ENCODE results near the gene UNC119B.

UNC119B gene

DNA sequence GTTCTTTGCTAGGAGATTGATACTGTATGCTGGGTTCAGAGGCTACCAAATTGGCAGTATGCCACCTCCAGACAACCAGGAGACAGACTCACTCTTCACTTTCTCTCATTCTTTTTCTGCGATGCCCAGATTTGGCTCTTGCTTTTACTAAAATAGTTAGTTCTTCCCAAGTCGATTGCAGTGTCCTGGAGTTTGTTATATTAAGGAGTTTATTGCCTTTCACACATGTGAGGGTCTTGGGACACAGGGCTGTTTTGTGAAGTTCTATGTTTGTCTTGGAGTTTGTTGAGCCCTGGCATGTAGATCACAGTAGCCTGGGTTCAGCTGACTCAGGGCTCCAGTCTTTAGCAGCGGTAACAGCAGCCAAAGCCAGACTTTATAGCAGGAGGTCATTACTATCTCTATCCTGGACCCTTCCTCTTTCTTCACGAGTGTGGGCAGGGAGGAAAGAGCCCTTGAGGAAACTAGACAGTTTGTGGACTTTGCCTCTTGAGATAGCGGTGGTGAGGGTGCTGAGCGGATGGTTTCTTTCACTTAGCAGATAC lies 21.7 kb upstream of the UNC119B start:
- peak; percentile 48 for DNase-seq (ENCODE audit: low read depth)

DNA sequence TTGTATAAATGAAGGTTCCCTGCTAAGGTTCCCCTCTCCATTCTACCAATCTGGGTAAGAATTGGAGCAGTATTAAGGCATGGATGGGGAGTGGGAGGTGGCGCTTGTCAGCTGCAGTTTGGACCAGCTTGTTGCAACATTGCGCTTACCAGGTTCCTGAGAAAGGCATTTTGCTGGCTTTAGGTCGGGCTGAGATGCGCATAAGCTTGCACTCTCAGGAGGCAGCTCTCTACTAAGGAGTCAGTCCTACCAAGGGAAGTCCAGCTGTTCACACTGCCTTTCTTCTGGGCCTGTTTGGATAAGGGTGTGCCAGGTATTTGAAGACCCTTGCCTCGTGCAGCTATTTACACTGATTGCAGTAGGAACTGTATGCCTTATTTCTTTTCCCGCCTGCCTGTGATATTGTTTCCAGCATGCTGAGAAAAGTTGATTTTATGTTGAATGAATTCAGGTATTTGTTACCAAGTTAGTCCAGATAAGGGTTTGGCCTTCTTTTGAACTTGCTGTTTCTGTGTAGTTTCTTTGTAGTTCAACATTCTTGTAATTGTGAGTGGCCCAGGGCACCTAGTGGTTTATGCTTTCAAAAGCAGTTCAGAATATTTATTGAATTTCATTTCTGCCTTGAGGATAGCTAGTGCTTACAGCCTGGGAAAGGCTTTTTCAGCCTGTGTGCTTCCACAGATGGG lies 20.7 kb upstream of the UNC119B start:
- DNase-seq (ENCODE audit: low read depth) = no peak

DNA sequence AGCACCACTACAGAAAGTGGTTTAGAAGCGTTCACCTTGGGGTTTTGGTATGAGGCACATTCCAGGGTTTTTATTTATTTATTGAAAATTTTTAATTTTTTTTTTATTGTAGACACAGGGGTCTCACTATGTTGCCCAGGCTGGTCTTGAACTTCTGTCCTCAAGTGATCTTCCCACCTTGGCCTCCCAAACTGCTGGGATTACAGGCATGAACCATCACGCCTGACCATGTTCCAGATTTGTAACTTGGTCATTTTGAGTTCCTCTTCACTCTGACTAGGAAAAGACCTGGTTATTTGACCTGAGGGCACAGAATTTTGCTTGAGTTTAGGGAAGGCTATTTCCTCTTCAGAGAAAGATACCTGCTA lies 20.2 kb upstream of the UNC119B start:
- no peak for DNase-seq (ENCODE audit: low read depth)

DNA sequence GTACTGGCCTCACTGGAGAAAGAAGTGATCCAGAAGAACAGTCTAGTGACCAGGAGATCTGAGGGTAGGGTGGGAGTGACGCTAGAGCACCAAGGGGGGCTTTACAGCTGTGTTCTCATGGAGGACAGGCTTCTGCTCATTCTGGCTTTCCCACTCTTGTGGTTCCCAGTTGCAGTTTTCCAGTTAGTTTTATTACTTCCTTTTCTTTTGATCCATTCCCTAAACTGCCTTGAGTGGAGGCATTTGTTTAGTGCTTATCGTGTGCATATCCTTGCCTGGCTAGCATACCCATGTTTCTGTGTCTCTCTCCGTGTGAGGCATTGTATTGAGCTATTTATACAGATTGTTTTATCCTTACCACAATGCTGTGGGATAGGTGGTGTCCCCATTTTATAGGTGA lies 19.3 kb upstream of the UNC119B start:
- DNase-seq (ENCODE audit: low read depth) = no peak

DNA sequence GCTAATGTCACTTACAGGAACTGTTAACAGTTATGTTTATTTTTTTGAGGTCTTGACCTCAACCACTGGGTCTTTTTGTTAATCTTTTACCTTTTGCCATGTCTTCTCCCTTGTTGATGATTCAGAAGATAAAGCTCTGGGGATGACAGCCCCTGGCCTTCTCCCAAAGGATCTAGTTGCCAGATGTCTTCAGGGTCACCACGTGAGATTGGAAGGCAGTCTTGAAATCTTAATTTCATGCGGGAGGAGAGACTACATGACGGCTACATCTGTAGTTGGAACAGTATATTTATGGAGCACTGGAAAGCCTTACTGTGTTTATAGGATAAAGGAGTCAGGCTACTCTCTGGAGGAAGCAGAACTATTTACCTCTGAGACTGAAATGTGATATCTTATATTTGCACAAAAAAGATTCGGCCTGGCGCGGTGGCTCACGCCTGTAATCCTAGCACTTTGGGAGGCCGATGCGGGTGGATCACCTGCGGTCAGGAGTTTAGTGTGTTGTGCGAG lies 17.7 kb upstream of the UNC119B start:
- DNase-seq (ENCODE audit: low read depth) = no peak

DNA sequence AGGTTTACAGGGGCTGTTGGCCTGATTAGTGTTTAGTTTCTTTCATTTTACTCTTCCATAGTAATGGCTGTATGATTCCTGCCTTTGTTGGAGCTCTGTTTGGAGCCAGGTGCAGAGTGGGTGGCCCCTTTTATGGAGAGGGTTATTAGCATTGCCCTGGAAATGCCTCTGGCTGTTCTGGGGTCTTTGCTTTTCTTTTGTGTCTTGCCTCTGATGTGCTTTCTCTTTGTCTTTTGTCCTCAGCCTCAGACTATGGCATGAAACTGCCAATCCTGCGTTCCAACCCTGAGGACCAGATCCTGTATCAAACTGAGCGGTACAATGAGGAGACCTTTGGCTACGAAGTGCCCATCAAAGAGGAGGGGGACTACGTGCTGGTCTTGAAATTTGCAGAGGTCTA lies 16.4 kb upstream of the UNC119B start:
- no peak for DNase-seq (ENCODE audit: low read depth)

DNA sequence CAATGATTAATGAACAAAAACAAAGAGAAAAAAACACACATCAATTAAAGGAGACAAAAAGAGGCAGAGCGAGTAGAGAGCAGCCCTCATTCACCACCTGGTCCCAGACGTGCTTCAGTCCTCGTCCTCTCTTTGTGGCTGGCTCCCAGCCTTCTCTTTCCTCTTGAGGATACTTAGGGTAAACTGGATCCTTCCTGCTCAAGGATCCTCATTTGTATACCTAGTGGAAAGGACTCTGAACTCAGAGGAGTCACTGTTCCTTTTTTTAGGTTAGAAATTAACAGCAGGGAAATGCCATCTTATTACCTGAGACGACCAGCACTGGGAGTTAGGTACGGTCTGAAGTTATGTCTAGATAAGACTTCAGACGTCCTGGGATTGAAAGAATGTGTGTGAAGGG lies 13.6 kb upstream of the UNC119B start:
- DNase-seq (ENCODE audit: low read depth) = no peak

DNA sequence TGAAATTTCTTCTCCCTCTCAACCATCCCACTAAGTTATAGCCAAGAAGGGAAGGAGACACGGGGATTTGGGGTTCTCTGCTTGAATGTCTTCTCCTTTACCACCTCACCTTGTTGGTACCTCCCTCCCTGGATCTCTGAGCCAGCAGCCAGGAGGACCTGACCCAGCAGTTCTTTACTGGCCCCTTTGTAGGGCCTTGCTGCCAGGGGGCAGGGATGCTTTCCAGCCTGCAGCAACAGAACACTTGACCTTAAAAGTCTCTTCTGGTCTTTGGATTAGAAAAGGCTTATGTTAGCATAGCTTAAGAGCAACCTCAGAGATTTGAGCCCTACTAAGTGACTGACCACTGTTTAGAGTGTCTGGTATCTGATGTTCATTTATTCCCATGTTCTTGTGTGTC lies 12.9 kb upstream of the UNC119B start:
- DNase-seq (ENCODE audit: low read depth) = no peak

DNA sequence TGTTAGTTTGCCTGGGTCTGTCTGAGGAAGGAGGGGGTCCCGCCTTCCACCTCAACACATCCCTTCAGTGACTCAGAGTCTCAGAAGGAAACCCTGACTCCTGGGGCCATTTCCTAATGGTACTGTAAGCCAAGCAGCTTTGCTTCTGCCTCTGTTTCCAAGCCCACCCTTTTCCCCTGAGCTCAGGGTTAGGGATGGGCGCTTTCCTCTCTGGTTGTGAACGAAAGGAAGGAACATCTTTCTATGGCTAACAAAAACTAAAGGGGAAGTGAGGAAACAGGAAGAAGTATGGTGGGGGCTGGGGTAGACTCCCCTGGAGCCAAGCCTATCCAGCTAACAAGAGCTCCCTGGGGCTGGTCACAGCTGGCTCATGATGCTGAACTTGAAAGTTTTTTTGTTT lies 11.6 kb upstream of the UNC119B start:
- DNase-seq (ENCODE audit: low read depth) = no peak

DNA sequence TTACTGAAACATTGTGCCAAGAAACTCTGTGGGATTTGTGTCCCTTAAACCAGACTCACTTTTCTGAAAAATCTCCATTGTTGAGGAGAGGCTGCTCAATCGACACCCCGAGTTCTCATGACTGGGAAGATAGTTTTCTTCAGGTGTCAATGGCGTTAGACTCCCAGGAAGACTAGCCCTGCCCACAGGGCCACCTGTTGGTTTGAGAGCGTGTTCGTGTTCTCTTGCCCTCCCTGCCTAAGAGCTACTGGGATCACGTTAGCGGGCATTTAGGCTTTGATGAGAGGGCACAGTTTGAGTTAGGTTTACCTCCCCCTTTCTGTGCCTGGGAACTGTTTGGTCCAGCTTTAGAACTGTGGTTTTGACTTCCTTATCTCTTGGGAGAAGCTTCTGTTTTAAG lies 10.7 kb upstream of the UNC119B start:
- no peak for DNase-seq (ENCODE audit: low read depth)

DNA sequence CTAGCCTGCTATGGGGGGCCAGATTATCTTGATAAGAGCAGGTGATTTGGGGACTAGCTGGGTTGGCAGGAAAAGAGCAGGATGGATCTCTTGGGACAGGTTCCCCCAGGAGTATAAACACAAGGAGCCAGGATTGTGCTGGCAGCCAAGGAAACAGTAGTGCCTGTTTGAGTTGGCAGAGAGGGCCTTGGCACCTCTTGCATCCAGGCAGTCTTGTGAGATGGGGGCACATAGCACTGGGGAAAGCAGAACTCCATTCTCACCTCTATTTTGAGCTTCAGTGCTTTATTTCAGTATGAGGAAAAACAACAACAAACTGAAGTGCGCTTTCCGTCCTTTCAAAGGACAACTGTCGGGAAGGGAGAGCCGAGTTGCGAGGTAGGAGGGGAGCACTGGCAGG lies 9.4 kb upstream of the UNC119B start:
- no peak for DNase-seq (ENCODE audit: low read depth)

DNA sequence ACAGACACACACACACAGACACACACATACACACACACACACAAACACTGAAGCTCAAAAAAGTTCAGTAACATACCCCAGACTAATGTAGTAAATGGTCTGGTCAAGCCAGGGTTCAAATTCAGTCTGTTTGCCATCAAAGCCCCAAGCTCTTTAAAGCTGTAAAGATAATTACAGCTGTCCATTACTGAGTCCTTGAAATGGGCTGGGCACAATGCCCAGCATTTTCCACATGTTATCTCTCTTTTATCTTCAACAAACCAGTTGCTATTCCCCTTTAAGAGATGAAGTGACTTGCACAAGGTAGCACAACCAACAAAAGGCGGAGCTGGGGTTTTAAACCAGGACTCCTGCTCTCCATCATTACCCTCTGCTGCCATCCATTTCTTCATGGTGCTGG lies 7.6 kb upstream of the UNC119B start:
- DNase-seq (ENCODE audit: low read depth) = no peak

DNA sequence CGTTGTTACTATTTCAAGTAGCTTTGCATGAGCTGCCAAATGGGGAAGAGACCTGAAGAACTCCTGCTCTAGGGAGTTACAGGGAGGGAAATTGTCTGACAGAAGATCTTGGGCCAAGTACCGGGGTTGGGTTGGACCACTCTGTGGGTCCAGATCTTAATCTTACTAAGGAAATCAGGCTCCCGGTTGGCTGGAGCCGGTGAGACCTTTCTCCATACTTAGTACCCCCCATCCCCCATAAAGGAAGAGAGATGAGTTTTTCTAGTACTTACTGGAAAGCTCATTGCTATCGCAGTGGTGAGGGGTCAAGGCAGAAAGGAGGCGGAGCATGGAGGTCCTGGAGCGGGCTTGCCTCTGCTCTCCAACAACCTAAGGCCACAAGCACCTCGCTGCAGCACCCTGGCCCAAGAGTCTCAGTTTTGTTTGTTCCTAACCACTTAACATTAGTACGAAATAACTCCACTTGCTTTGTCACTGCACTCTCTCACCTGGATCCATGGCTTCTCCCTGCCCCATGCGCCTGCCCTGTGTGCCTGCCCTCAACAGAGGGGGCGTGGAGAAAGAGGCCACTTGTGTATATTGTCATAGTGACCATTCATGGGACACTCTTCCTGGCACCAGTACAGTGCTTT lies 6.8 kb upstream of the UNC119B start:
- DNase-seq (ENCODE audit: low read depth) = no peak

DNA sequence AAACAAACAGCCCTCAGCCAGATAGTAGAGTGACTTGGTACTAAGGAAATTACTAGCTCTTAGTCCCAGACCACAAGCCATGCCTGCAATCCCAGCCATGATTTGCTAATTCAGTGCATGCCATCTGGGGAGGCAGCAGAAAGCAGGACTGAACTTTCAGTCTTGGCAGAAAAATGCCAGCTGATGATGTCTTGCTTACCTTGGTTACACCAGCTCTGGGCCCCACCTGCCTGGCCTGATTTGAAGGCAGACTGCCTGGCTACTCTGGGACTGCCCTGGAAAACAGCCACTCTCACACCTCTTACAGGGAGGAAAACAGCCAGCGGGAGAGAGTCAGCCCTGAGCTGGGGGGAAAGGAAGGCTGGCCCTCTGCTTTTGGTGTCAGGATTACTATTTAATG lies 4.6 kb upstream of the UNC119B start:
- no peak for DNase-seq (ENCODE audit: low read depth)

DNA sequence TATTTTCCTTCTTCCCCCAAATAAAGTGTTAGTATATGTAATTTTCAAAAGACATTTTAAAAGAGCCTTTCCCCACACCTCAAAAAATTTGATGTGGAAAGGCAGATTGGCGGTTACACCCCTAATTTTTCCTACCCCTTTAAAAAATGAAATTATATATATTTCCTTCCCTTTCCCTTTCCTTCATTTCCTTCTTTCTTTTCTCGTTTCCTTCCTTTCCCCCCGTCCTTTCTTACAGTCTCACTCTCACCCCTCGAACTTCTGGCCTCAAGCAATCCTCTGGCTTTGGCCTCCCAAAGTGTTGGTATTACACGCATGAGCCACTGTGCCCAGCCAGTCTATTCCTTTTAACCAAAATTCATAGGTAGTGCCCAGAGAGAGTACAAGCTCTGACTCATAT lies 4.2 kb upstream of the UNC119B start:
- DNase-seq (ENCODE audit: low read depth) = no peak

DNA sequence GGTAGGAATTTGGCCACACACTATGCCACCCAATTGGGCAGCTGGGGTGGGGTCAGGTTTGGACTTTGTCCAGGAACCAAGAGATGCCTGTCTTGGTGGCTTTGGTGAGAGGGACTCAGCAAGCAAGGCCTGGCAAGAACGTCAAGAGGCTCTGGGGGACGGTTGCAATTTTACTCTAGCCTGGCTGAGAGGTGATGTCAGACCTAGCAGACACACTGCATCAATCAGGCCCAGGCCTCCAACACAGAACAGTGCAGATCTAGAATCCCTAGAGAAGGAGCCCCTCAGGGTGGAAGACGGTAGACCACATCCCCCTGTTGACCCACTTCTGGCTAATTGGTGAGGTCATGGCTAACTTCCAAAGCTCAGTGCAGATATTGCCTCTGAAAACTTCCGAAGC lies 1.6 kb upstream of the UNC119B start:
- no peak for DNase-seq (ENCODE audit: low read depth)

DNA sequence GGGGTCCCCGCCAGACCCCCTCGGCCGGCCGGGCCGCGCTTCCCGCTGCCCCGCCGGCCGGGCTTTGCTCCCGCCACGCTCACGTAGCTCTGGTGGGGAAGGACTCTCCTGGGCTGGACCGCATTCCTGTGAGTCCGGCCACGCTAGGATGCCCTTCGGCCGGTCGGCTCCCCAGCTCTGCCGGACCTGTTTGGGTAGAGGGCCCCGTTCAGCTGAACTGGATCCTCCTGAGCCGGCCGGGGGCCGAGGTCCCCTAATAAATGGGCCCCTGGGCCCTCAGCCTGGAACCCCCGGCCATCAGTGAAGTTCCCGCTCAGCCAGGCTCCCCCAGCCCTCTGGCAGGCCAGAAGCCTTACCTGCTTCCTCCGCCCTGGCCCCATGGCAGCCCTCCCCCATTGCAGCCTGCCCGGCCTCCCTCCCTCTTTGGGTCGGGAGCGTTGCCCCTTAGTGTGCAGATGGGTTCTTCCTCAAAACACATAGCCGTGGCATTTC lies 593 bp downstream of the UNC119B start:
- DNase-seq (ENCODE audit: low read depth) = no peak

DNA sequence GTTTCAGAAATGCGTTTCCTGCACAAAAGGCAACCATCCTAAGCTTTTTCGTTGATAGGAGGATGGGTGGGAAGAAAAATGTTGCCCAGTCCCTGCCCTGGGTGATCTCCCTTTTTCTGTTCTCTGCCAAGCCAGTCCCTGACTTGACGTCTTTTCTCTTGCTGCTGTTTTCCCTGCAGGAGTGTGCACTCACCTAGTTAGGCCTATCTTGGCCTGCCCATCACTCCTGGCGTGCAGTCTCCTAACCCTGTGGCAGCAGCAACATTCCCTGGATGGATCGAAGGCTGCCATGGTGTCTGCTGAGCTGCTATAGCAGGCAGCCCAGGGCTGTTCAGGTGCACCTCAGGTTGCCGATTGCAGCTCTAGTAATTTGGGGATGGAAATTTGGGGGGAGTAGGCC lies 1.2 kb downstream of the UNC119B start:
- no peak for DNase-seq (ENCODE audit: low read depth)

DNA sequence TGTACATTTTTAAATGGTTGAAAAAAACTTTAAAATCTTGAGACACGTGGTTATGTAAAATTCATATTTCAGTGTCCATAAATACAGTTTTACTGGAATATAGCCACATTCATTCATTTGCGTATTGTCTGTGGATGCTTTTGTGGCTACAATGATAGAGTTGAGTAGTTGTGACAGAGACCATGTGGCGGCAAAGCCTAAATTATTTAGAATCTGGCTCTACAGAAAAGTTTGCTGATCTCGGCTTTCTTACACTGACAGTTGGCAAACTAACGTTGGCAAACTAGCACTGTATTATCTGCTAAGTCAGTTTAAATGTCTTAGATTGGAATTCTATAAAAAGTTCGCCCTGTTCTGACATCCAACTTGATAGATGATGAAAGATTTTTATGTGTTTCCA lies 2.4 kb downstream of the UNC119B start:
- DNase-seq (ENCODE audit: low read depth) = no peak

DNA sequence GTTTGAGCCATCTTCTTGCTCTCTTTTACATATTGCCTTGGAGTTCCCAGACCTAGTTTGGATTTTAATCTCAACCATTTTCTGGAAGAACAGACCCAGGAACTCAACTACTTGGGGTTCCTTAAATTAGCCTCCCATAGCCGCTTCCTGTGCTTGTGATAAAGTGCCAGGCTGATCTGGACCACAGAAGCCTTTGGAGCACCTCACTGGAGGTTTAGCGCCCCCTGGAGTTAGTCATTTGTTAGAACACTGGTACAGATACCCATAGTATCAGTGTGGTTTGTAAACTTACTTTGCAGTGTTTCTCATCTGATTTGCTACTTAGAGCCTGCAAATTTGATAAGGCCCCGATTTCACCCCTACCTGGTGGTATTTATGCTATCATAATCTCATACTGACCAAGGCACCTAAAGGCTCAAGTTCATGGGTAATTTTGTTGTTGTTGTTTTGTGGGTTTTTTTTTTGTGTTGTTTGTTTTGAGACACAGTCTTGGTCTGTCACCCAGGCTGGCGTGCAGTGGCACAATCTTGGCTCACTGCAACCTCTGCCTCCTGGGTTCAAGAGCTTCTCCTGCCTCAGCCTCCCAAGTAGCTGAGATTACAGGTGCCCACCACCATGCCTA lies 3.7 kb downstream of the UNC119B start:
- DNase-seq (ENCODE audit: low read depth) = peak; percentile 72

DNA sequence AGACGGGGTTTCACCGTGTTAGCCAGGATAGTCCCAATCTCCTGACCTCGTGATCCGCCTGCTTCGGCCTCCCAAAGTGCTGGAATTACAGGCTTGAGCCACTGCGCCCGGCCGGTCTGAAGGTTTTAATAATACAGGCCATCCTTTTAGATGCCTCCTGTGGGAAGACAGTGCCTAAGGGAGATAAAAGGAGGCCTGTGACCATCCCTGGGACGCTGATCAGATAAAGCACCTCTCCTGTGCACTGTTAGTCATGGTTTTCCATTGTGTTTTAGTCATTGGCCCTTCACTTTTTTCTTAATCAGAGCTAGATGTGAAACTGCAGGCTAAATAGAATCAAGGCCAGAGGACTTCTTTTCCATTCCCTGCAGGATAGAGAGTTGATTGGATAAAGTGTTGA lies 7.8 kb downstream of the UNC119B start:
- no peak for DNase-seq (ENCODE audit: low read depth)

DNA sequence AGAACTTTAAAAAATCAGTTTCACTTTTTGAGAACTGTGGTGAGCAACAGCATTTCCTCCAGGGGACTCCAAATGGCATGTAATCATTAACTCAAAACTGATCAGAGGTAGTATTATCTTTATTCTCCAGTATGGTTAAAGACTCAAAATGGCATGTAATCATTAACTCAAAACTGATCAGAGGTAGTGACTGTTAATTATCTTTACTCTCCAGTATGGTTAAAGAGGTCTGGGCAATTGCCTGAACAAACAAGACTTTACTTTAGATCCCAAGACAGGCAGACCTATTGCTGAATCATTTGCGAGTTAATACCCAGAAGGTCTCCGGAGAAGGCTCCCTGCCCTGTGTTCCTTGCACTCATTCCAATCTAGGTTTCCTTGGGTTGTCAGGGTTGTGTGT lies 8.8 kb downstream of the UNC119B start:
- DNase-seq (ENCODE audit: low read depth) = no peak

Data from CMK (cell line).